ENCODE measurements around the gene CTDSPL2.
A peak's percentile ranks its signal among the peaks of the same experiment; 100 is the strongest.

DNA sequence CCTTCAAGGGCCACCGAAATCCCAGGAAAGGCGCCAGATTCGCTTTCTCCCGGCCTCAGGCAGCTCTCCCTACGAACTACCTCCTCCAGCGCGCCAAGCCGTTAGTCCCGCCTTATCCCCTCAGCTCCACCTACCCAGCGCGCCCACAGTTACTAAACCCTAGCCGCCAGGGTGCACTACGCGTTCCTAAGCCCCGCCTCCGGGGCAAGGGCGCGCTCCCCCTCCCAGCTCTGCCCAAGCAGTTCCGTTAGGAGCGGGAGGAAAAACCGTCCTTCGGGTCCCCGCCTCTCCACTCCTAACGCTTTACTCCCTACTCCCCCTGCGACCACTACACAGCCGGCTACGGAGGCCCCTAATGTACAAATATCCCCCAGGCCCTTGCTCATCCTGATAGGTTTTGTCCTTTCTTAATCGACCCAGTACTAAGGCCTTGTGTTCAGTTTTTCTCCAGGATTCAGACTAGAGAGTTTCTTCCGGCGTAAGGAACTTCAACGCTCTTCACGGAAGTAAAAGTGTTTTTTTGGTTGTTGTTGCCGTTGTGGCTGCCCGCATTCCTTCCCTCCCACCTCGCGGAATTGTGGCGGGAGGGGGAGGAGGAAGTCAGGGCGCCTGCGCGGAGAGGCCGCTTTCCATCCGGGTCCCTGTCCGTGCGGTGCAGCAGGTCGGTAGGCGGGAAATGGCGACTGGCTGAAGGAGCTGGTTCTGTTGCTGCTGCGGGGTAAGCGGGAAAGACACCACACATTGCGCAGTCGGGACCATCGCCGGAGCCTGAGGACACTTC lies at the start of gene CTDSPL2:
- TF ChIP-seq POLR2A (IDR thresholded peaks at IDR 0.05; ENCODE audit: low read depth, low read length) (peak; percentile 73), CTCF (IDR thresholded peaks at IDR 0.05; ENCODE audit: extremely low read depth in 1 of 2, insufficient read depth in 1 of 2, low read depth in 1 of 2, low read length in 2 of 2) (peak; percentile 17 to 46), JUN (IDR thresholded peaks at IDR 0.05; ENCODE audit: borderline replicate concordance, insufficient read depth, insufficient read length, low read depth) (no peak)
- TF ChIP-seq, protein P1, sequence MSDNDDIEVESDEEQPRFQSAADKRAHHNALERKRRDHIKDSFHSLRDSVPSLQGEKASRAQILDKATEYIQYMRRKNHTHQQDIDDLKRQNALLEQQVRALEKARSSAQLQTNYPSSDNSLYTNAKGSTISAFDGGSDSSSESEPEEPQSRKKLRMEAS (IDR thresholded peaks at IDR 0.05; ENCODE audit: insufficient read depth, insufficient read length): peak; percentile 31
